Type B pancreatic cell (in vitro differentiated cells): ENCODE measurements around the gene TMEM35B. TPM values are rescaled to one million over a fixed set of nuclear protein-coding genes. Genes with fewer than 3 reads are reported as not detected.

Experiments
- DNase-seq: peaks from one replicate; pipeline ENCODE4 v3.0.0; 2021; ENCODE audit warnings: mixed read lengths; ENCODE audit not compliant: unreplicated experiment; ENCODE audit errors: extremely low spot score
- H3K27ac Mint-ChIP-seq: 2 replicates; pipeline ENCODE4 v1.8.0; 2021; ENCODE audit warnings: mild to moderate bottlenecking, mixed read lengths
- H3K27me3 Mint-ChIP-seq: 2 replicates; pipeline ENCODE4 v1.8.0; 2021; ENCODE audit warnings: mixed read lengths
- H3K36me3 Mint-ChIP-seq: 2 replicates; pipeline ENCODE4 v1.8.0; 2021; ENCODE audit warnings: mixed read lengths
- H3K4me1 Mint-ChIP-seq: one replicate; pipeline ENCODE4 v1.8.0; 2021; ENCODE audit warnings: mixed read lengths; ENCODE audit not compliant: unreplicated experiment
- H3K4me3 Mint-ChIP-seq: 2 replicates; pipeline ENCODE4 v1.8.0; 2021; ENCODE audit warnings: mild to moderate bottlenecking, mixed read lengths
- H3K9me3 Mint-ChIP-seq: 2 replicates; pipeline ENCODE4 v1.8.0; 2021; ENCODE audit warnings: mixed read lengths
- total RNA-seq: library from RNA; stranded (reverse); gene quantifications from 2 replicates; pipeline ENCODE4 v1.2.1, GENCODE V29; 2021; ENCODE audit warnings: low replicate concordance
- TF ChIP-seq, protein P1 (sequence below): fragments of 200-600 bp; sonication (generic); conservative IDR thresholded peaks from 2 replicates; pipeline ENCODE4 v1.5.0; 2021; ENCODE audit warnings: antibody characterized with exemption, mild to moderate bottlenecking

Gene TMEM35B
- total RNA-seq, 1 donor from 2014 or later, result 9.9 TPM

DNA sequence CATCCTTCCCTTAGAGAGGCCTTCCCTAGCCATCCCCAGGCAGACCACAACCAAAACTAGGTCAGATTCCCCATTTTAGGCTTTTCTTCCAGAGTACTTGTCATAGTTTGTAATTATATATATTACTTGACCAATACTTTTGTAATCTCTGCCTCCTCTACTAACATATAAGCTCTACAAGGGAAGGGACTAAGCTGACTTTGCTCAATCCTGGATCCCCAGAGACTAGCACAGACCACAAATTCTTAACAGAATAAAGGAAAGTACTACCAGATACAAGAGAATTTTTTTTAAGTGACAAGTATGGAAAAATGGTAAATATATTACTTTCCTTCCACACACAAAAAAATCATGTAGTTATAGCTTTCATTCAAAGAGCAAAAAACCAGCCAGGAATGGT lies 44.6 kb upstream of the TMEM35B start:
- DNase-seq, result no peak
- TF ChIP-seq, protein P1, sequence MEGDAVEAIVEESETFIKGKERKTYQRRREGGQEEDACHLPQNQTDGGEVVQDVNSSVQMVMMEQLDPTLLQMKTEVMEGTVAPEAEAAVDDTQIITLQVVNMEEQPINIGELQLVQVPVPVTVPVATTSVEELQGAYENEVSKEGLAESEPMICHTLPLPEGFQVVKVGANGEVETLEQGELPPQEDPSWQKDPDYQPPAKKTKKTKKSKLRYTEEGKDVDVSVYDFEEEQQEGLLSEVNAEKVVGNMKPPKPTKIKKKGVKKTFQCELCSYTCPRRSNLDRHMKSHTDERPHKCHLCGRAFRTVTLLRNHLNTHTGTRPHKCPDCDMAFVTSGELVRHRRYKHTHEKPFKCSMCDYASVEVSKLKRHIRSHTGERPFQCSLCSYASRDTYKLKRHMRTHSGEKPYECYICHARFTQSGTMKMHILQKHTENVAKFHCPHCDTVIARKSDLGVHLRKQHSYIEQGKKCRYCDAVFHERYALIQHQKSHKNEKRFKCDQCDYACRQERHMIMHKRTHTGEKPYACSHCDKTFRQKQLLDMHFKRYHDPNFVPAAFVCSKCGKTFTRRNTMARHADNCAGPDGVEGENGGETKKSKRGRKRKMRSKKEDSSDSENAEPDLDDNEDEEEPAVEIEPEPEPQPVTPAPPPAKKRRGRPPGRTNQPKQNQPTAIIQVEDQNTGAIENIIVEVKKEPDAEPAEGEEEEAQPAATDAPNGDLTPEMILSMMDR, result no peak
- Mint-ChIP-seq H3K36me3 (peaks cover 18% of the 10 kb centered on the region), H3K4me1 (peaks cover 14% of the 10 kb centered on the region), H3K27me3 (no peaks in the 10 kb centered on the region), H3K9me3 (no peaks in the 10 kb centered on the region), H3K4me3 (peak overlapping the region; percentile 99), H3K27ac (peak overlapping the region; percentile 62)

DNA sequence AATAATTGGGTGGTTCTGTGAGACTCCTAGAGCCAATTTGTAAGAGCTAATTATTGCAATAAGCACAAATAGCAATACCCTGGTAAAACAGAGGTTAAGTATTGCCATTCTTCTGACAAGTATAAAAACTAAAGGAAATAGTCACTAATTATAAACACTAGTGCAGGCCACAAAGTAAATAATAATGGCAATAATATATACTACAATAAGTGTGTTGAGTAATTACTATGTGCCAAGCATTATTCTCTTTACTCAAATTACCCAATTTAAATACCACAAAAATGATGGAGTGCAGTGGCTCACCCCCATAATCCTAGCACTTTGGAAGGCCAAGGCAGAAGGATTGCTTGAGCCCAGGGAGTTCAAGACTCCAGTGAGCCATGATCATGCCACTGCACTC lies 31.3 kb upstream of the TMEM35B start:
- no peak for DNase-seq
- no peak overlapping the region for H3K4me3 Mint-ChIP-seq
- peaks cover 7% of the 10 kb centered on the region for H3K36me3 Mint-ChIP-seq
- no peak overlapping the region for H3K27ac Mint-ChIP-seq
- no peaks in the 10 kb centered on the region for H3K9me3 Mint-ChIP-seq
- no peaks in the 10 kb centered on the region for H3K27me3 Mint-ChIP-seq
- H3K4me1 Mint-ChIP-seq, result no peaks in the 10 kb centered on the region
- TF ChIP-seq, protein P1, result no peak

GRCh38 chr1:35014486-35014885 lies 29.3 kb upstream of the TMEM35B start:
- Mint-ChIP-seq H3K36me3 (peaks cover 17% of the 10 kb centered on the region), H3K4me1 (no peaks in the 10 kb centered on the region), H3K4me3 (no peak overlapping the region), H3K27ac (no peak overlapping the region), H3K27me3 (no peaks in the 10 kb centered on the region), H3K9me3 (no peaks in the 10 kb centered on the region)
- DNase-seq, result no peak
- TF ChIP-seq, protein P1, result no peak

DNA sequence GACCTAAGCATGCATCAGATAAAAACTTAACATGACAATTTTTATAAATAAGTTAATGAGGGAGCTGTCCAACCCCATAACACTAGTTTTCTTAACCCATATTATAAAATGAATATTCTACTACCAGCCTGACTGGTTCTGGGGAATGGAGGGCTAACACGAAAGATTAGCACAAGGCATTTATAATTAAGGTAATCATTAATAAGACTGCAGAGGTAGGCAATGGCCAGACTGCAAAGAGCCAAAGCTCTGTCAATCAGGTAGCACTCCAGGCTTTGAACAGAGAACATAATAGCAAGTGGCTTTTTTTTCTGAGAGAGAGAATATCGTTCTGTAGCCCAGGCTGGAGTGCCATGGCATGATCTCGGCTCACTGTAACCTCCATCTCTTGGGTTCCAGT lies 20.6 kb upstream of the TMEM35B start:
- H3K4me1 Mint-ChIP-seq, result no peaks in the 10 kb centered on the region
- no peaks in the 10 kb centered on the region for H3K27me3 Mint-ChIP-seq
- H3K27ac Mint-ChIP-seq, result no peak overlapping the region
- DNase-seq, result no peak
- H3K36me3 Mint-ChIP-seq, result peaks cover 6% of the 10 kb centered on the region
- H3K9me3 Mint-ChIP-seq, result no peaks in the 10 kb centered on the region
- H3K4me3 Mint-ChIP-seq, result no peak overlapping the region
- TF ChIP-seq, protein P1, result no peak

DNA sequence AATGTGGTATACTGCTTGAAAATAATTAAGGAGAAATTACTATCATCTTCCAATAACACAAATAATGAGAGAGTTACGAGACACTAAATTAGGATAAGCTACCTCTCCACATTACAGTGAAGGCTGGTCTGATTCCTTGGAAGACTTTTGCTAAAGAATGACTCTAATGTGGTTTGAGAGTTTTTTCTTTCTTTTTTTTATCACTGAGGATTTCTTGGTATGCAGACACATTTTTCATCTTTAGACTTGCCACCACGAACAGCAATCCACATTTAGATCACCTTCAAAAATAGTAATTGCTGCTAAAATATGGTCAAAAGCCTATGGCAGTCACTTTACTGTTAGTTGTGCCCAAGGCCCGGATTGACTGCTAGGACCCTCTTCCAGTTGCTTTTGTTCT lies 16.6 kb upstream of the TMEM35B start:
- no peaks in the 10 kb centered on the region for H3K4me1 Mint-ChIP-seq
- peaks cover 9% of the 10 kb centered on the region for H3K36me3 Mint-ChIP-seq
- TF ChIP-seq, protein P1, result no peak
- H3K27me3 Mint-ChIP-seq, result no peaks in the 10 kb centered on the region
- no peak overlapping the region for H3K27ac Mint-ChIP-seq
- H3K4me3 Mint-ChIP-seq, result no peak overlapping the region
- DNase-seq, result no peak
- H3K9me3 Mint-ChIP-seq, result no peaks in the 10 kb centered on the region

- H3K4me3 Mint-ChIP-seq, result no peak overlapping the region
Measured at GRCh38 chr1:34994878-34995277, 9.7 kb upstream of the TMEM35B start.

More at GRCh38 chr1:34994878-34995277, 9.7 kb upstream of the TMEM35B start:
- Mint-ChIP-seq H3K4me1 (no peaks in the 10 kb centered on the region), H3K27me3 (no peaks in the 10 kb centered on the region), H3K36me3 (peaks cover 12% of the 10 kb centered on the region), H3K27ac (no peak overlapping the region), H3K9me3 (no peaks in the 10 kb centered on the region)
- DNase-seq, result no peak
- TF ChIP-seq, protein P1, result no peak
